ENCODE measurements around the gene TMEM115.

GRCh38 chr3:50396502-50396901 lies 37.2 kb upstream of the TMEM115 start:
- TF ChIP-seq CTCF (IDR thresholded peaks at IDR 0.05) (no peak), POLR2A (IDR thresholded peaks at IDR 0.05) (no peak)
